GM06990 (cell line): Measurements from ENCODE around the gene TCAP.

ENCODE experiments used
- DNase-seq: peaks from one replicate; pipeline ENCODE4 v3.0.0-alpha.2; 2011; ENCODE audit not compliant: insufficient read length; ENCODE audit errors: extremely low read depth
- H3K27me3 ChIP-seq: replicated peaks from 2 replicates; pipeline ENCODE4 v1.6.0; 2011; ENCODE audit warnings: low read length; ENCODE audit not compliant: control insufficient read depth, insufficient read depth
- H3K36me3 ChIP-seq: 2 replicates; pipeline ENCODE4 v1.5.1; 2011; ENCODE audit warnings: low read length; ENCODE audit not compliant: control insufficient read depth, insufficient read depth
- H3K4me3 ChIP-seq: replicated peaks from 2 replicates; pipeline ENCODE4 v1.5.1; 2011; ENCODE audit warnings: low read depth, mild to moderate bottlenecking, control low read depth, low read length
- TF ChIP-seq, protein P1 (sequence below): IDR thresholded peaks from 2 replicates; pipeline ENCODE4 v1.5.1; 2011; ENCODE audit warnings: low read length, control low read depth, mild to moderate bottlenecking, inconsistent platforms; ENCODE audit not compliant: insufficient read depth, poor library complexity, severe bottlenecking

The TCAP gene

DNA sequence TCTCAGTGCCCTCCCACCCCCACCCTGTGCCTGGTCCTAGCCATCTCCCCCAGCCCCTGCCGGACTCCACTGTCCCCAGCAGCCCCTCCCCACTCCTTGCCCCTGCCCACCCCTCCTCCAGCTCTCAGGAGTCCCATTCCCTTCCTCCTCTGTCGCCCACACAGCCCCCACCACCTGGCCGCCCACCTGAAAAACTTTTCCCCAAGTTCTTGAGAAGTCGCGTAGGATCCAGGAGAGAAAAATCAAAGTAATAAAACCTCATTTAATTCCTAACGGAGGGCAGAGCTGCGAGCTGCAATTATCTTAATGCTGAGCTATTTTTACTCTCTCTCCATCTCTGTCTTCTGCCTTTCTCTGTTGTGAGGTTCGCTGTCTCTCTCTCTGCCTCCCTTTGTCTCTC lies 40.8 kb upstream of the TCAP start:
- Histone ChIP-seq H3K4me3 (no peak overlapping the region), H3K27me3 (no peaks in the 10 kb centered on the region; the same call in 1 of the 2 replicates), H3K36me3 (no peaks in the 10 kb centered on the region)
- no peak for DNase-seq
- TF ChIP-seq, protein P1, sequence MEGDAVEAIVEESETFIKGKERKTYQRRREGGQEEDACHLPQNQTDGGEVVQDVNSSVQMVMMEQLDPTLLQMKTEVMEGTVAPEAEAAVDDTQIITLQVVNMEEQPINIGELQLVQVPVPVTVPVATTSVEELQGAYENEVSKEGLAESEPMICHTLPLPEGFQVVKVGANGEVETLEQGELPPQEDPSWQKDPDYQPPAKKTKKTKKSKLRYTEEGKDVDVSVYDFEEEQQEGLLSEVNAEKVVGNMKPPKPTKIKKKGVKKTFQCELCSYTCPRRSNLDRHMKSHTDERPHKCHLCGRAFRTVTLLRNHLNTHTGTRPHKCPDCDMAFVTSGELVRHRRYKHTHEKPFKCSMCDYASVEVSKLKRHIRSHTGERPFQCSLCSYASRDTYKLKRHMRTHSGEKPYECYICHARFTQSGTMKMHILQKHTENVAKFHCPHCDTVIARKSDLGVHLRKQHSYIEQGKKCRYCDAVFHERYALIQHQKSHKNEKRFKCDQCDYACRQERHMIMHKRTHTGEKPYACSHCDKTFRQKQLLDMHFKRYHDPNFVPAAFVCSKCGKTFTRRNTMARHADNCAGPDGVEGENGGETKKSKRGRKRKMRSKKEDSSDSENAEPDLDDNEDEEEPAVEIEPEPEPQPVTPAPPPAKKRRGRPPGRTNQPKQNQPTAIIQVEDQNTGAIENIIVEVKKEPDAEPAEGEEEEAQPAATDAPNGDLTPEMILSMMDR: no peak

DNA sequence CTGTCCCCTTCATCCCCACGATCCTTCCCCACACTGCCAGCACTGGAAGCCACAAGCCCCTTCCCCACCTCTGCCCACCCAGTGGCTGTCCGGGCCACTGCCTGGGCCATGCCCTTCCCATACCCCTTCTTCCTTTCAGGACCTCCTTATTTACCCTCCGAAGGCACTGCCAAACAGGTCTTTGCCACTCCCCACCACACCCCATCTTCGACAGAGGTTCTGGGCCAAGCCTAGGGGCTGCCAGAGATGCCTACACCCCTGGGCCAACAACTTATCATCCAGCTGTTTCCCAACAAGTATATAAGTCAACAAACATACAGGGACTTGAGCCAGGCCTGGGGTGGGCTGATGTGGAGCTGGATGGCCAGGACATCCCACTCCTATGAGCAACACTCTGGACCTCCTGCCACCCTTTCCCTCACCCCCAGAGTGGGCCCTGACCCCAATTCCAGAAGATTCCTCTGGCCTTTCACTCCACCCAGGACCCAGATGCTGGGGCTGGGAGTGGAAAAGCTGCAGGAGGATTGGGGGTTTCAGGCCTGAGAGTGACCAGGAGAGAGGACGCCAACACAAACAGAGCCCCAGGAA lies 39.9 kb upstream of the TCAP start:
- DNase-seq: no peak
- TF ChIP-seq, protein P1: no peak
- no peaks in the 10 kb centered on the region; the same call in 1 of the 2 replicates for H3K27me3 ChIP-seq
- no peak overlapping the region for H3K4me3 ChIP-seq
- no peaks in the 10 kb centered on the region for H3K36me3 ChIP-seq

DNA sequence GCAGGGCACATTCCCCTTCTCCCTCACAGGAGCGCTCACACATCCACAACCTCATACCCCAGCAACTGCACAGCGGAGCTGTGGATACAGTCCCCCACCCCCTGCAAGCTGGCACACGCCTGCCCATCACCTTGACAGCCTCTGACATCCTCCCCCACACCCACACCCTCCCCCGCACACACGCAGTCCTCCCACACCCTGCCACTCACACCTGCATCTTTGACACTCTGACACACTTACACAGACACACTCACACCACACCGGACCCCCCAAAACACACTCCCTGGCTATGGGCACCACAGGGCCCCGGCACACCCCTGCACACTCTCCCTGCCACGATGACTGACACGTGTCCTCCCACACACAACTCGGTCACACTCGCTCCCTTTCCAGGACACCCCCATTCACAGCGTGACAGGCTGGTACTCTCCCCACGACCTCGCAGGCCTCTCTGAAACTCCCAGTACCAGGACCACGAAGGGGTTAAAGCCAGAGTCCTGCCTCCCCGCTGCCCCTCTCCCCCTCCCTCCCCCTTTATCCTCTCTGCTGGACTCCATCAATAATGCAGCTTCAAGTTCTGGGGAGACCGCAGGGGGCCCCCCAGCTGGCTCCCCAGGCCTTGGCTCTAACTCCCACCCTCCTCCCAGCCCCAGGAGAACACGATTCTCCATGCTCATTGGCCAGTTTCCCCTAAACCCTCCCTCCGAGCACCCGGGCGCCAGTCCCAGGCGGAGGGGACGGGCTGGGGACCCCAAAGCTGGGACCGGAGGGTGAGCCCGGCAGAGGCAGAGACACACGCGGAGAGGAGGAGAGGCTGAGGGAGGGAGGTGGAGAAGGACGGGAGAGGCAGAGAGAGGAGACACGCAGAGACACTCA lies 38.7 kb upstream of the TCAP start, which contains the start of gene PPP1R1B:
Gene PPP1R1B (plus strand): TSS at position 782 of the 876 bp plus-strand sequence. CDS start 441 bp downstream, outside the sequence.
- no peak for DNase-seq
- no peaks in the 10 kb centered on the region for H3K36me3 ChIP-seq
- H3K4me3 ChIP-seq: no peak within 1 kb of the TSS
- no peaks in the 10 kb centered on the region; the same call in 1 of the 2 replicates for H3K27me3 ChIP-seq
- TF ChIP-seq, protein P1: no peak

DNA sequence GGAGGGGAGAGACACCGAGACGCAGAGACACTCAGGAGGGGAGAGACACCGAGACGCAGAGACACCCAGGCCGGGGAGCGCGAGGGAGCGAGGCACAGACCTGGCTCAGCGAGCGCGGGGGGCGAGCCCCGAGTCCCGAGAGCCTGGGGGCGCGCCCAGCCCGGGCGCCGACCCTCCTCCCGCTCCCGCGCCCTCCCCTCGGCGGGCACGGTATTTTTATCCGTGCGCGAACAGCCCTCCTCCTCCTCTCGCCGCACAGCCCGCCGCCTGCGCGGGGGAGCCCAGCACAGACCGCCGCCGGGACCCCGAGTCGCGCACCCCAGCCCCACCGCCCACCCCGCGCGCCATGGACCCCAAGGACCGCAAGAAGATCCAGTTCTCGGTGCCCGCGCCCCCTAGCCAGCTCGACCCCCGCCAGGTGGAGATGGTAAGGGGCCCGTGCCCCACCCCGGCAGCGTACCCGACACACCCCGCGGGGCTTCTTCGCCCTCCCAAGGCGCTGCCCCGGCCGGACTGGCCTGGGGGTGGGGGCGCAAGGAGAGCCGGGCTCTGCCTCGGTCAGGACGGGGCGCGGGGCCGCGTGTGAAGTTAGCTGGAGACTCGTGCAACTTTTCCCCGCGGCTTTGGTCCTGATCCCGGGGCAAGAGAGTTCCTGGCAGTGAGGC lies 38.0 kb upstream of the TCAP start:
- H3K4me3 ChIP-seq: no peak overlapping the region
- H3K27me3 ChIP-seq: no peaks in the 10 kb centered on the region; the same call in 1 of the 2 replicates
- H3K36me3 ChIP-seq: no peaks in the 10 kb centered on the region
- TF ChIP-seq, protein P1: no peak
- DNase-seq: no peak

DNA sequence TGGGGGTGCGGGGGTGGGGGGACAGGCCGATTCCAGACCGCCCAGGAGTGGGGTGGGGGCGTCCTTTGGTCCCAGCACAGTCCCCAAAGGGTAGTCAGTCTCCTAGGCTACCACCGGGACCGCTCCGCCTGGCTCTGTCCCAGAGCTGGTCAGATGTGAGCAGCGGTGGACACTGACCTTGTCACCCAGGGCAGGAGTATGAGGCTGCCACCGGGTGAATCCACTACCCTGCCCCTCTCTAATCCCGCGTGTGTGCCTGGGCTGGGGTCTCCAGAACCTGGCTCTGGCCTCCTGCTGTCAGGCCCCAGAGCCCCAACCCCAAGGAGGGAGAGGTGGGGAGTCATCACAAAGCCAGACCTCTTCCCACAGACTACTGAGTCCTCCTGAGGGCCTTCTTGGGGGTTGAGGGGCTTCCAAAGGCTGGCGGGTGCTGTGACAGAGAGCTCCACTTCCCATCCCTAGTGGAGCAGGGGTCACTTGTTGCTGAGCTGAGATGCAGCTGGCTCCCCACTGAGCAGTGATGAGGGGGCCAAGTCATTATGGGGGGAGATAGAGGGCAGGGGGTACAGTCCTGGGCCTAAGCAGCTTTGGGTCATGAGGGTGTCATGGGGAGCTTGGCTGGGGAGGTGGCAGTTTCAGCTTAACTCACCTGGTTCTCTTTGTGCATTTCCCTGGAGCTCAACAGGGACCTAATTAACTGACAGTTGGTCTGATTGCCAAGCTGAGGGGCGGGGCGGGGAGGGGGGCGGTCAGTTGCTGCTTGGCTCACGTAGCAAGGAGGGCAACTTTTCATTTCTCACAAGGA lies 37.2 kb upstream of the TCAP start:
- TF ChIP-seq, protein P1: no peak
- no peak for DNase-seq
- Histone ChIP-seq H3K27me3 (no peaks in the 10 kb centered on the region; the same call in 1 of the 2 replicates), H3K36me3 (no peaks in the 10 kb centered on the region), H3K4me3 (no peak overlapping the region)
